HEK293 (cell line): ENCODE measurements around the gene ATF6.

Source experiments
- CTCF ChIP-seq: fragments of 450-650 bp; formaldehyde crosslinking; IDR thresholded peaks from 2 replicates; pipeline ENCODE4 v1.5.1; 2016; ENCODE audit warnings: missing biosample characterization, missing genetic modification characterization
- REPIN1 ChIP-seq: fragments of 450-650 bp; formaldehyde crosslinking; IDR thresholded peaks from 2 replicates; pipeline ENCODE4 v1.5.1; 2017; ENCODE audit warnings: missing biosample characterization, missing genetic modification characterization, low read depth
- YY1 ChIP-seq: fragments of 450-650 bp; formaldehyde crosslinking; IDR thresholded peaks from 2 replicates; pipeline ENCODE4 v1.5.1; 2018; ENCODE audit warnings: missing biosample characterization, missing genetic modification characterization
- ZFP37 ChIP-seq: fragments of 450-650 bp; formaldehyde crosslinking; IDR thresholded peaks from 2 replicates; pipeline ENCODE4 v1.5.1; 2016; ENCODE audit warnings: missing biosample characterization, missing genetic modification characterization
- ZNF677 ChIP-seq: fragments of 450-650 bp; IDR thresholded peaks from 2 replicates; pipeline ENCODE4 v1.5.0; 2018; ENCODE audit warnings: missing biosample characterization, mild to moderate bottlenecking, missing genetic modification characterization, moderate library complexity
- ZNF76 ChIP-seq: fragments of 450-650 bp; formaldehyde crosslinking; IDR thresholded peaks from 2 replicates; pipeline ENCODE4; 2016; ENCODE audit warnings: low read depth, missing biosample characterization, missing genetic modification characterization, borderline replicate concordance
- TF ChIP-seq, protein P1 (sequence below): sonication (generic); formaldehyde crosslinking; IDR thresholded peaks from 2 replicates; pipeline ENCODE4 v1.8.1; 2022; ENCODE audit warnings: mild to moderate bottlenecking, moderate library complexity, missing genetic modification reagents

DNA sequence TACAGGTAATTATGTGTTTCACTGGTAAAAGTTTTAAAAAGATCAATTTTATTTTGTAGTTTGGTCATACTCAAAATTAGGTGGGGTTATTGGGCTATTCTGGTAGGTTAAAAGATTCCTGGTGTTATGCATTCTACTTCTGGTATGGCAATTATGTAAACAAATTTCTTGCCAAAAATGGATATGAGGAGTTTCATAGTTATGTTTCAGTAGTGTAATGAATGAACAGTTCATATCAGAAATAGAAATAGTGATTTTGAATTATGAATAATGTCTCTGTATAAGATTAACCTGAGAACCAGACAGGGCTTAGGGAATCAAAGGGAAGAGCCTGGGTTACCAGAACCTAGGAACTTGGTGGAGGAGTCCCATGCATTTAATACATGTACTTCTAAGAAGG lies 15.9 kb downstream of the ATF6 start:
- TF ChIP-seq ZNF76 (tag by site-specific recombination) = no peak
- TF ChIP-seq, protein P1, sequence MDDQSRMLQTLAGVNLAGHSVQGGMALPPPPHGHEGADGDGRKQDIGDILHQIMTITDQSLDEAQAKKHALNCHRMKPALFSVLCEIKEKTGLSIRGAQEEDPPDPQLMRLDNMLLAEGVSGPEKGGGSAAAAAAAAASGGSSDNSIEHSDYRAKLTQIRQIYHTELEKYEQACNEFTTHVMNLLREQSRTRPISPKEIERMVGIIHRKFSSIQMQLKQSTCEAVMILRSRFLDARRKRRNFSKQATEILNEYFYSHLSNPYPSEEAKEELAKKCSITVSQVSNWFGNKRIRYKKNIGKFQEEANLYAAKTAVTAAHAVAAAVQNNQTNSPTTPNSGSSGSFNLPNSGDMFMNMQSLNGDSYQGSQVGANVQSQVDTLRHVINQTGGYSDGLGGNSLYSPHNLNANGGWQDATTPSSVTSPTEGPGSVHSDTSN (CRISPR knock-in tag) = no peak
- no peak for TF ChIP-seq REPIN1
- TF ChIP-seq ZNF677 (tag by site-specific recombination) = no peak
- TF ChIP-seq ZFP37 (tag by site-specific recombination) = no peak
- no peak for TF ChIP-seq YY1 (tag by site-specific recombination)
- TF ChIP-seq CTCF (tag by site-specific recombination) = no peak
